Inferior parietal cortex (tissue), 1 donor: Measurements from ENCODE around the gene FAM114A1.
"Not testable (repeated sequence)": the region's sequence is repeated elsewhere in the genome, so short reads cannot be mapped to it uniquely, and the experiment has no call there.

Experiments
- DNase-seq: peaks from one replicate; pipeline ENCODE4 v3.0.0-alpha.2; 2016; ENCODE audit errors: extremely low spot score

The FAM114A1 gene

DNA sequence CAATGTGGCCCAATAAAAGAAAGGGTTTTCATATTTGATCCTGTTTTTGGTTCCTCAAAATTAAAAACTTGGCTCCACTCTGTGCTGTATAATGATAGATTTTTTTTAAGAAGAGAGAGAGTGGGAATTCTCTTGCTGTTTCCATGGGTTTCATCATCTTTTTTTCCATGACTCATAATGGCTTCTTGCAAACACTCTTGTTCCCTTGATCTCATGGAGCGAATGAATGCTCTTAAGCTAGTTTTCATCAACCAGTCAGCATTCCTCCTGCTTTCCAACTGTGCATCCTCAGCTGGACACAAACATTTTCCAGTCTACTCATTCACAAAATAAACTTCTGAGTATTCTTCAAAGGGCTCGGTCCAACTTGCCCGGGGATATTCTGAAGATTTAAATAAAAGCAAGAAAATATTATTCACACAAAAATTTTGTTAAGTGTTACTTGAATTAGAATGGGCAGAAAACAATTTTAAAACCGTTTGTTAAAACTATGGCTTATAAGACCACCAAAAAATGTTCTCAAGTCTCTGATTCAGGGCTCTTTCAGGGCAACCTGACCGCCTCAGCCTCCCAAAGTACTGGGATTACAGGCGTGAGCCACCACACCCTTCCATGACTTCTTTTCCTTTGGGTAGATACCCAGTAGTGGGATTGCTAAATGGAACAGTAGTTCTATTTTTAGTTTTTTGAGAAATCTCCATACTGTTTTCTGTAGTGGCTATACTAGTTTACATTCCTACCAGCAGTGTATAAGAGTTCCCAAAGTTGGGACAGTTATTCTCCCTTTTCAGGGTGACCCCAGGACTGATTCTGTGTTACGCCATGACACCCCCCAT, 99.9 kb downstream of the FAM114A1 start:
- DNase-seq: no peak

DNA sequence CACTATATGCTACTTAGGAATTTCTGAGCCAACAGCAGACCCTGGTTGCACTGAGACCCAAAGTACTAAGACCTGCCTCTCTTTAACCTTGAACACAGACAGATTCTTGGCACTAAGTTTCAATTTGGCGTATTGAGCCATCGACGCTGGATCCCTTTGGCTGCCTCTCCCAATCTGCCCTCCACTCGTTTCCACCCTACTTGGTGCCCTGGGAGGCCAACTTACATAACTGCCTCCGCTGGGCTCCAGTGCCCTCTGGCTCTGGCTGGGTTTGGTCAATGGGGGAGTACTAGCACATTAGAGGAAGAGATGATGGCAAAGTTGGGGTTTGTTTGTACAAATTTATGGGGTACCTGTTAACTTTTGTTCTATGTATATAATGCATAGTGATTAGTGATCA, 101.1 kb downstream of the FAM114A1 start:
- DNase-seq: no peak

DNA sequence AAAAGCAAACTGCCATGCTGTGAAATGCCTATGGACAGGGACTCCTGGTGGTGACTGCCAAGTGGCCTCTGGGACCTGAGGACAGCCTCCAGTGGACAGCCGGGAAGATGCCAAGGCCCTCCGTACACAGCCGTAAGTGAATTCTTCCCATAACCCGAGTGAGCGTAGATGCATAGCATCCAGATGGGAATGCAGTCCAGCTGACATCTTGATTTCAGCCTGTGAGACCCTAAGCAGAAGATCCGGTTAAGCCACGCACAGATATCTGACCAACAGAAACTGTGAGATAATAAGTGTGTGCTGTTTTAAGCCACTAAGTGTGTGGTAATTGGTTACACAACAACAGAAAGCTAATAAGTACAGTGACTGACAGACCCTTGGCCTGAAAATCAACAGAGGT, 108.7 kb downstream of the FAM114A1 start:
- DNase-seq: no peak

DNA sequence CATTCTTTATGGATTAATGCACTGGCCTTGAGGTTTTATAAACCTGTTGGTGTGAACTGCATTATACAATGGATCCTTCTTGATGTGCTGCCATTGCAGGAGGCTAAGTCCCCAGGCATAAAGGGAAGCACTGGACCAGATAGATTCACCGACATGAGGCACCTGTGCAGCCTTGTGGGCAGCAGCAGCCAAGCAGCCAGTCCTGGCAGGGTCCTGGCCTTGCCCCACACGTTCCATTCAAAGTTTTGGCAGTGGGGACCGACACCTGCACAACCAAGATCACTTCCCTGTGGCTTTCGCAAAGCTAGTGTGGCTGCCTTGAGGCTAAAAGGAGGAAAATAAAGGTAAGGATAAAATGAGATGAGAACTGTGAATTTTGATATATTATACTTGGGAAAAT, 111.5 kb downstream of the FAM114A1 start:
- DNase-seq: no peak

DNA sequence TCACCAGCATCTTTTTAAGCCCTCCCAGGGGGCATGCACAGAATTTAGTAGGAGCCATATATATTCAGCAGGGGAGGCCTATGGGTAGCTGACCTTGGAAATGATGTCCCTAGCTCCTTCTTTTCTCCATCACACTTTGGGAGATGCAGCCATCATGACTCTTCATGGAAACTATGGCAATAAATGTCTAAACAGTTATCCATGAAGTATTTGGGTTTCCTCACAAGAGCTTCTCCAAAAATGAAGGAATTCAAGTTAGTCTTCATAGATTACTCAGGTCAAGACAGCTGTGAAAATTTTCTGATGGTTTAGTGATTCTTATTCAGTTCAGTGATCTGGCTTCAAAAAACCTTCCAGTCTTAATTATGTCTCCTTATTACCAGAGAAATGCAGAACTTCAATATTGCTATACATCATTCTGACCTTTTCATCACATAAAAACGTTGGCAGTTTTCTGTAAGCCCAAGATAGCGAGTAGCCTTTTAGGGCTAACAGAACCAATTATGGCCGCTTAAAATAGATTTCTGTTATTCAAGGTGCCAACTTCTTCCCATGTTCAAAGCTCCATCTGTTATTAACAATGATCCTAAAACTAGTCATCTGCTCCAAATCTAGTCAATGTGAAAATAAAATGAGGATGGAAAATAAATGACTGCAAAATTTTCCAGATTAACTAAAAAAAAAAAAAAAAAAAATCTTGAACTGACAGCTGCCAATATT, 112.1 kb downstream of the FAM114A1 start:
- no peak for DNase-seq

DNA sequence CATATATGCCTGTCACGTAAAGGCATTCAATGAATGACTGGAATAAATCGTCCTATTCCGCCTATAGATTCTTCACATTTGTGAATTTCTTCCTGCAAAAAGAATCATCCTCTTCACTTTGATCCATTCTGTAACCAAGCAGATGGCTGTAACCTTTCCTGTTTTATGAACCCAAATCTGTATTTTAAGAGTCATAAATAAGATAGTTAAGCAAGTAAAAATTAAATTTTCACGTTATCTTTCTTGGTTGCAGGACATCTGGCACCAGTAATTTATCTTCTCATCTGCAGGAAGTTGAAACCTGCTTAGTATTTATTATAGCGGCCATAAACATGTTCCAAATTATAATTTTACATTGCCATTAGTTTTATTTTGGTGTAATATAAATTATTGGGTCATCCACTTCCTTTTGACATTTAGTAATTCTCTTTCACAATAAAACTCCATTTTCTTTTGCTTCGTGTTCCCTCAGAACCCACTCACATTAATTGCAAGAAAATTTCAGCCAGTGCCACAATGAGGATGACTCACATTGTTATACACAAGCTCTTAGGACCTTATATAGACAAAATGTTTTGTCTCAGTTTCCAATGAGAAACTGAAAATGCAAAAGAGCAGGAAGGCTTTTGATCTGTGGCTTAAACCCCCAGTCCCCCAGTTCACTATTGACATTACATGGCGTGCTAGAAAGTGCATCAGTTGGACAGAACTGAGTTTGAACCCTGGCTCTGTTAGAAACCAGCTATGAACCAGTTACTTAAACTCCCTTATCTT, 113.5 kb downstream of the FAM114A1 start:
- DNase-seq: no peak

DNA sequence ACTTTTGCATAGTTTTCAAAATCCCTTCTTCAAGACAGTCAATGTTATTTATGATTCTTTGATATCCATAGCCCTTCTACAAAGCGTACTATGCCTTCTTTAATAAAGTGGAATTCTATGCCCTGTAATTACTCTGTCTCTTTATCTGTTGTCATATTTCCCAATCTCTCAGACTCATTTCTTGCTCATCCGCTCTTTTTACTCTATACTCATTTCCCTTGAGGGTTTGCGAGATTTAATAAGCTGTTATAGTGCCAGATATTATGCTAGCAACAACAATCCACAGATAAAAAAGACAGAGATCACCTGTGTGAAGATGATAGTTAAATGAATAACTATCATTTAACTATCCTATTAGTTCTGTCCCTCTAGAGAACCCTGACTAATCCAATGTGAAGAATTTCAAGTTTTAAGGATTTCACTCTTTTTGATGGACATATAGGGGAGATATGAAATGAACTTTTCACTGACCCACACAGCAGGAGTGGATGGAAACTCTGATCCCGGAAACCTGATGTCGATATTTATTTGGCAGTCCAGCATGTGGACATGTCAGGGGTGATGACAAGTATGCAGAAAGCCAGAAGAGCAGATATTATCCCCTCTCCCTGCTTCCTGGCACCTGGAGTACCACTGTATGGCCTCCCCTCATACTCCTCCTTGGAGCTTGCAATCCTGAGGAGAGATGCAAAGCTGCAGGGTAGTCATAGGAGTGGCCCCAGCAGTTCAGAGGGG, 114.9 kb downstream of the FAM114A1 start:
- DNase-seq: no peak

DNA sequence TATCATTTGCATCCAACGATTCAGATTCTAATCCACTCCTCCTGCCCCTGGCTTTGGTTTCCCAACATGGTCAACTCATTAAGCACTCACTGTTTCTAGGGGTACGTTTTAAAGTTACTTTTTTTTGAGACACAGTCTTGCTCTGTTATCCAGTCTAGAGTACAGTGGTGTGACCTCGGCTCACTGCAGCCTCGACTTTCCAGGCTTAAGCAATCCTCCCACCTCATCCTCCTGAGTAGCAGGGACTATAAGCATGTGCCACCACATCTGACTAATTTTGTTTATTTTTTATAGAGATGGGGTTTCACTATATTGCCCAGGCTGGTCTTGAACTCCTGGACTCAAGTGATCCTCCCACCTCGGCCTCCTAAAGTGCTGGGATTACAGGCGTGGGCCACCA, 115.7 kb downstream of the FAM114A1 start:
- DNase-seq: no peak

DNA sequence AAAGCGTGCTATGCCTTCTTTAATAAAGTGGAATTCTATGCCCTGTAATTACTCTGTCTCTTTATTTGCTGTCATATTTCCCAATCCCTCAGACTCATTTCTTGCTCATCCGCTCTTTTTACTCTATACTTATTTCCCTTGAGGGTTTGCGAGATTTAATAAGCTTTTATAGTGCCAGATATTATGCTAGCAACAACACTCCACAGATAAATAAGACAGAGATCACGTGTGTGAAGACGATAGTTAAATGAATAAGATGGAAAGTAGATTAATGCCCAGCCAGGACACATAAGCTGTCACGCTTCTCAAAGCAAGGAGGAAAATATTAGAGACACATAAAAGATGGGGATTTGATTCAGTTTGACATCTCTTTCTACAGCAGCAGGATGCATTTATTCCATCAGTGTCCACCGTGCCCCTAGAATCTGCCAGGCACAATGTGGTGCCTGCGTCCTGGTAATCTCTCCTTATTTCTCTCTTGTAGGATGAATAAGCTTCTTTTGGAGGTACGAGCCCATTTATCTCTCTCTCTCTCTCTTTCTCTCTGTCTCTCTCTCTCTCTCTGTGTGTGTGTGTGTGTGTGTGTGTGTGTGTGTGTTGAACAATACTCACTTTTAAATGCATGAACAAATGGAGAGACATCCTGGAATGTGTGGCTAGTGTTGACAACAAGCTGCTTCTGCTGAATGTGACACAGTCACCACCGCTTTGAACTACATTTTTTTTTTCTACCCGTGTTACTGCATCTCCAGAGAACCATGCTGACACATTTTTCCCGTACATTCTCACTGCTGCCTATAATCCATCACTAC, 116.4 kb downstream of the FAM114A1 start:
- no peak for DNase-seq

DNA sequence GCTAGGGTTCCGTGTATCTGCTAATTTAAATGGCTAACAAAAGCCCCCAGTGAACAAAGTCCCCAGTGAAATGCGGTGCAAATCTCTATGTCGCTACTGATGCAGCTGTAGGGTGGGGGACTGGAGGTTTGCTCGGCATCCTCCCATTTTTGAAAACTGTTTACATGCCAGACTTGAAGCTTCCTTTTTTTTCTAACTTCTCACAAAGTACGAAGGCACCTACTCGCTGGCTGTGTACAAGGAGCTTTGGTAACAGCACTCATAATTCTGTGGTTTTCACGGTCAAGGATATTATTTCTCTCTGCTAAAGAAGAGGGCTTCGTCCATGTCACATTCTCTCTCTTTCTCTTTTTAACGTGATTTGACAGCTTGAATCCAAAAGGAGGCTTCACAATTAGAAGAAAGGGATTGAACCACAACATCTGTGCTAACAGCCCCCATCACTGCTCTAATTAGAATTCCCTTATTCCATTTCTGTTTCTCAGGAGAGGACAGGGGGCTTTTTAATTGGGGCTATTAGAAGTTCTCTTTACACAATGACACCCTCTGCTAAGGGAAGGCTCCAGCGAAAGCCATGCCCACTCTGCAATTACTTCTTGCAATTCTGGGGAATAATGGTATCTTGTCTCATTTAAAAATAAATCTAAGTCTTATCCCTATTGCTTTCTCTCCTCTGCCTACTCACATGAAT, 117.9 kb downstream of the FAM114A1 start:
- no peak for DNase-seq

DNA sequence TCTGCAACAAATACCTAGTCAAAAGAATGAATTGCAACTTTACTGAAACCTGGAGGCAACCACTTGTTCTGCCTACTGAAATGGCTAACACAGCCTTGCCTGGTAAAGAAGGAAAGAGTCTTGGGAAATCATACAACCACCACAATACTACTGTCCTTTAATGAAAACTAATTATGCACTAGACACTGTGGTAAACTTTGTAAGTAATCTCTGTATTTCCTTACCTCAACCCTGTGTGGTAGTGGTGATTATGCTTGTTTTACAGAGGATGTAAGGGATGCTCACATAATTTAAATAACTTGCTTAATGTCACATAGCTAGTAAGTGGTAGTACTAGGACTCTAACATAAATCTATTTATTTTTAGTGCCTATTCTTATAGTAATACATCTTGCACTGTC, 119.9 kb downstream of the FAM114A1 start:
- DNase-seq: no peak

DNA sequence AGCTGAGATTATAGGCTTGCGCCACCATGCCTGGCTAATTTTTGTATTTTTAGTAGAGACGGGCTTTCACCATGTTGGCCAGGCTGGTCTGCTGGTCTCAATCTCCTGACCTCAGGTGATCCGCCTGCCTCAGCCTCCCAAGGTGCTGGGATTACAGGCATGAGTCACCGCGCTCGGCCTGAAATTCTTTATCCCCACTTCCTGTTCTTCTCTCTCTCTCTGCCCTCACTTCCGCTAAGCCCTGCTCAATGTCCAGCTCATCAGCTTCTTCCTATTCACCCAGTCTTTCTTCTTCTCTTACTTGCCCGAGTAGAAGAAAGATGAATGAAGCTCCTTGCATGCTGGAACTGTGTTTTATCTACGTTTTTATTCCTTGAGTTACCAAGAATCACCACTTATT, 120.7 kb downstream of the FAM114A1 start:
- not testable (repeated sequence) for DNase-seq

DNA sequence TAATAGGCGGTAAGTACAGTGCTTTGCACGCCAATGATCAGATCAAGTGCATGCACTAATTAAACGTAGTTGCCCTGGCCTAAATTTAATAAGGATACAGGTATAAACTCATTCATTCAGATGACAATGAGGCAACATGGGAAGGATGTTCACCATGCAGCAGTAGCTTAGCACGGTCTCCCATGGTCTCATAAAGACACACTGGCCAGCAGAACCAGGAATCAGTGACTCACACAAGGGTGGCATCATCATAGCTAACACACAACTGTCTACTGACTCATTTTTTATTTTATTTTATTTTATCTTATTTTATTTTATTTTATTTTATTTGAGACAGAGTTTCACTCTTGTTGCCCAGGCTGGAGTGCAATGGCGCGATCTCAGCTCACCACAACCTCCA, 121.9 kb downstream of the FAM114A1 start:
- DNase-seq: no peak

DNA sequence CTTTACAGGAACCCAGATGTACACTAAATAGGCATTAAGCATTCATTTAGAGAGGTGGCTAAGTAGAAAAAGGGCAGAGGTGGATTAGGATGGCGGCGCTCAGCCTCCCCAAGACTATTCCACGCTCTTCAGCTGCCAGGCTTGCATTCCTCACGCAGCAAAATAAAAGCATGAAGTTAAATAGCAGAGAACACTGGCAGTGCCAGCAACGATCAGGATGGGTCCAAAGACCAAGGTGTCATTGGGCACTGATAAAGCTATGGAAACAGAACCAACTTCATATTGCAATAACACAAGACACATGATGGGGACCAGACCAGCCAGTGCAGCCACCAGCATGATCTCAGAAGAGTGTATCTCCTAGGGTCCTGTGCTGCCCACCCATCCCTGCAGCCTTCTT, 122.6 kb downstream of the FAM114A1 start:
- DNase-seq: no peak

DNA sequence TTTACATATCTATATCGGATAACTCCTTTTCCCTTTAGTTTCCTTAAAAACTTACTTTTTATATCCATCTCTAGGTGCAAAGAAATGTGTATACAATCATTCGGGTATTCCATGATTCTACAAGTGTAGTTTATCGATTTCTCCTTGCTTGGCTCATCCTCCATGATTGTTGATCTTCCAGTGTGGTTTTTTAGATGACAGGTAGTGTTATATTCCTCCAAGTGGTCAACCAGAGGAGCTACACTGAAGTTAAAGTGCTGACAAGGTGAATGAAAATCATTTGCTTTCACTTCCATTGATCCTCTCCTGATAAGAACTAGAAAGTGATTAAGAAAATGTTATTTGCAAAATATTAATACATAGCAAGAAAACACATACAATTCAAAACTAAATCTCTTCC, 126.1 kb downstream of the FAM114A1 start:
- DNase-seq: no peak

DNA sequence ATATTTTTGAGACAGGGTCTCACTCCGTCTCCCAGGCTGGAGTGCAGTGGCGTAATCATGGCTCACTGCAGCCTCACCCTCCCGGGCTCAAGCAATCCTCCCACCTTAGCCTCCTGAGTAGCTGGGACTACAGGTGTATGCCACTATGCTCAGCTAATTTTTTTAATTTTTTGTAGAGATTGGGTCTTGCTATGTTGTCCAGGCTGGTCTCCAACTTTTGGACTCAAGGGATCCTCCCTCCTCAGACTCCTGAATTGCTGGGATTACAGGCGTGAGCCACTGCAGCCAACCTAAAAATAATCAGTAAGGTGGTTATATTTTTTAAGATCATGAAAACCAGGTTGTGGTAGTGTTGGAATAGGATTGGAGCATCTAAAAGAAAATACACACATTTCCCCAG, 126.5 kb downstream of the FAM114A1 start:
- no peak for DNase-seq
